Inferior parietal cortex (tissue), 1 donor: ENCODE measurements around the gene RAB10.
"Not testable (repeated sequence)": the region's sequence is repeated elsewhere in the genome, so short reads cannot be mapped to it uniquely, and the experiment has no call there.

Source experiments
- DNase-seq: peaks from one replicate; pipeline ENCODE4 v3.0.0-alpha.2; 2016; ENCODE audit errors: extremely low spot score

RAB10 gene

DNA sequence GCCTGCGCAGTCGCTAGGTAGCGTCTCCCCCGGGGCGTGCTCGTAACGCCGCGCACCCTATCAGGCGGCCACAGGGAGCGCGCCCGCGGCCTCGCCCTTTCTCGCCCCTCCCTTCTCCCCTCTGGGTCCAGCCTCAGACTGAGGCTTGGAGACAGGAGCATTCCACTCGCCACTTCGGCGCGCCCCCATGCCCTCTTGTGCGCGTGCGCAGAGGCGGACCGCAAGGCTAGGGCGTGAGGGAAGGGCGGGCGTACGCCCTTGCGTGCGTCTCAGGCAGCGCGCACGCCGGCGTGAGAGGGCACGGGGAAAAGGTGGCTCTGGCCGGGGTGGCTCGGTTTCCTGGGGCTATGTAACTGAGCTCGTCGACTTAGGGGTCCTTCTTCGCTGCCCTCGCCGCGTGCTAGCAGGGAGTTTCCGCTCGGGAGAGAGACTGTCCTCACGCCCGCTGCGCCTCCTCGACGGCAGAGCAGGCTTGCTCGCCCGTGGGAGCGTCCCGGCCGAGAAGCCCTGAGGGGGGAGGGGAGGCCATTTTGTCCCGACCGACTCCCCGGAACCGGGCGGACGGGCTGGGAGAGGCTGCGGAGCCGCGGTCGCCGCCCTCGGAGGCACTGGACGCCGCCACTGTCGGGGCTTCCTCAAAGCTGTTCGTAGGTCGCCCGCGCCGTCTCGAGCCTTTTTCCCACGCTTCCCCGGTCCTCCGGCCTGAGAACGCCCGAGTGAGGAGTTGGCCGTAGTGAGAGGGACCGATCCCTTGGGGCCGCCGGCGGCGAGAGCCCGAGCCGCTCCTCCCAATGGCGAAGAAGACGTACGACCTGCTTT lies at the start of gene RAB10:
TSS of gene RAB10 (plus strand) at position 267 of the 819 bp plus-strand sequence. CDS start at position 792, 525 bp downstream.
- DNase-seq = peak; percentile 99

DNA sequence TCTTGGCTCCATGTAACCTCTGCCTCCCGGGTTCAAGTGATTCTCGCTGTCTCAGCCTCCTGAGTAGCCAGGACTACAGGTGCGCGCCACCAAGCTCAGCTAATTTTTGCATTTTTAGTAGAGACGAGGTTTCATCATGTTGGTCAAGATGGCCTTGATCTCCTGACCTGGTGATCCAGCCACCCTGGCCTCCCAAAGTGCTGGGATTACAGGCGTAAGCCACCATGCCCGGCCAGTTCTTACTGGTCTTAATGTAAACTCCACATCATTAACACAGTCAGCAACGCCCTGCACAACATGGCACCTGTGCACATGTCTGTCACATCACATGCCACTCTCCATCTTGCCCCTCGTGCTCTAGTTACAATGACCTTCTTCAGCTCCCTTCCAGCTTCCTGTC lies 45.8 kb upstream of the RAB10 start:
- no peak for DNase-seq

DNA sequence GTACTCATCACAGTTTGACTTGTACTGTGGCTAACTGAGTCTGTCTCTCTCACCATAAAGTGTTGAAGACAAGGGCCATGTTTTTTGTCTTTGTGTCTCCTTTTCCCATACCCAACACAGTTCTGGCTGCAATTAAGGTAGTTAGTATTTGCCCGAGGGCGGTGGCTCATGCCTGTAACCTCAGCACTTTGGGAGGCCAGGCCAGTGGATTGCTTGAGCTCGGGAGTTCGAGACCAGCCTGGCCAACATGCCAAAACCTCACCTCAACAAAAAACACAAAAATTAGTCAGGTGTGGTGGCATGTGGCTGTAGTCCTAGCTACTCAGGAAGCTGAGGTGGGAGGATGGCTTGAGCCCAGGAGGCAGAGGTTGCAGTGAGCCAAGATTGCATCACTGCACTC lies 44.7 kb upstream of the RAB10 start:
- no peak for DNase-seq

DNA sequence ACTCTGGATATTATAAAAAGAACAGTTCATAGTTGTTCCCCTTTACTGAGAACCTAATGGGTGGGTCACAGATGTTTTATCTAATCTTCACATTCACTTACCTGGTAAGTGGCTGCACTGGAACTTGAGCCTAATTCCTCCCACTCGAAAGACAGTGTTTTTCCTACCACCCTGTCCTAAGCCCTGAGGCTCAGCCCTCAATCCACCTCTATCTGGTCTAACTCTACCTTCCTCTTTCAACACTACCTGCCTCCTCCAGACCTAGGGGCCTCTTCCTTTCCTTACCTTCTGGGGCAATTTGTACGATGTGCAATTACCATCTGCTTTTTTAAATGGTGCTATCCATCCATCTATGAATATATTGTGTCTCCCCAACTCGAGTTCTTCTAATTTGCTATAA lies 41.9 kb upstream of the RAB10 start:
- no peak for DNase-seq

DNA sequence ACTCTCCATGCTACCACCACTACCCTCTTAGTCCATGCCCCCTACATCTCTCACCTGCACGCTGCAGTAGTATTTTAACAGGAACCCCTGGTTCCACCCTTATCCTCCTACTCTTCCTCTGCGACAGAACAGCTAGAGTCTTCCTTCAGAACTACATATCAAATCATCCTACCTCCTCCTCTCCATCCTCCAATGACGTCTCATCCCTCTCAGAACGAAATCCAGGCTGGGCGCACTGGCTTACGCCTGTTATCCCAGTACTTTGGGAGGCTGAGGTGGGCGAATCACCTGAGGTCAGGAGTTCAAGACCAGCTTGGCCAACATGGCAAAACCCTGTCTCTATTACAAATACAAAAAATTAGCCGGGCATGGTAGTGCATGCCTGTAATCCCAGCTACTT lies 41.3 kb upstream of the RAB10 start:
- no peak for DNase-seq

DNA sequence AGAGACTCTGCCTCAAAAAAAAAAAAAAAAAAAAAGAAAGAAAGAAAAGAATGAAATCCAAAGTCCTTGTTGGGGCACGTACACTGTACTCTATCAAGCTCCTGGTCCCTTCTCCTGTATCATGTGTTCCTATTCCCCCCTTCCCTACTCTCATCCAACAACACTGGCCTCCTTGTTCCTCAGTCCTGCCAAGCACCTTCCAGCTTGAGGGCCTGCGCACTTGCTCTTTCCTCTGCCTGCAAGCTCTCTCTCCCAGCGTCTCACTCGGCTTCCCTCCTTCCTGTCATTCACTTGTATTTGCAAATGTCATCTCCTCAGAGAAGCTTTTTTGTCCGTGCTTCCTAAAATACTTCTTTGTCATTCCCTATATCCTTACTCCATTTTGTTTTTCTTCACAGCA lies 40.8 kb upstream of the RAB10 start:
- DNase-seq = no peak

DNA sequence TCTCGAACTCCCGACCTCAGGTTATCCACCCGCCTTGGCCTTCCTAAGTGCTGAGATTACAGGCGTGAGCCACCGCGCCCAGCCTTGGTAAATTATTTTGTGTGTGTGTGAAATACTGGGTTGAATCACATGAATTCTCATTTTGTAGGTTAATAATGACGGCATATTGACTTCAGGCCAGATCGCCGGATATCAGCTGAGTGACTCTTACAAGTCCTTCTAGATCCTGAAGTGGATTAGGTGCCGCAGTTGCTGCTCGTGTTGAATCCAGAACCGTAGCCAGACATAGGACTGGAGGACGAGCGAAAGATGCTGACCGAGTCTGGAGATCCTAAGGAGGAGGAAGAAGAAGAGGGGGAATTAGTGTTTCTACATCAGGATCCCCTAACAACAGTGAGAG lies 39.4 kb upstream of the RAB10 start:
- no peak for DNase-seq

DNA sequence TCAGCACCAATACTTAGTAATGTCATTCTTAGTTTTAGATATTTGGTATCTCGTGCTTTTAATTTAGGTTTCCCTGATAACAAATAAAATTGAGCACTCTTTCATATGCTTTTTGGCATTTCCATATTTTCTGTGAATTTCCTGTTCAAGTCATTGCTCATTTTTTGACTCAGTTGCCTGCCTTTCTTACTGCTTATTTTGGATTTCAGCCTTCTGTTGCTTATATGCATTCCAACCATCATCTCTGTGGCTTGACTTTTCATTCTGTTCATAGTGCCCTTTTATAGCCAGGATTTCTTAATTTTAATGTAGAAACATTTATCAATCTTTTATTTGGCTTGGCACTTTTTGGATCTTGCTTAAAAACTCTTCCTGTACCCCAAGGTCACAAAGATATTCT lies 37.0 kb upstream of the RAB10 start:
- DNase-seq = no peak

DNA sequence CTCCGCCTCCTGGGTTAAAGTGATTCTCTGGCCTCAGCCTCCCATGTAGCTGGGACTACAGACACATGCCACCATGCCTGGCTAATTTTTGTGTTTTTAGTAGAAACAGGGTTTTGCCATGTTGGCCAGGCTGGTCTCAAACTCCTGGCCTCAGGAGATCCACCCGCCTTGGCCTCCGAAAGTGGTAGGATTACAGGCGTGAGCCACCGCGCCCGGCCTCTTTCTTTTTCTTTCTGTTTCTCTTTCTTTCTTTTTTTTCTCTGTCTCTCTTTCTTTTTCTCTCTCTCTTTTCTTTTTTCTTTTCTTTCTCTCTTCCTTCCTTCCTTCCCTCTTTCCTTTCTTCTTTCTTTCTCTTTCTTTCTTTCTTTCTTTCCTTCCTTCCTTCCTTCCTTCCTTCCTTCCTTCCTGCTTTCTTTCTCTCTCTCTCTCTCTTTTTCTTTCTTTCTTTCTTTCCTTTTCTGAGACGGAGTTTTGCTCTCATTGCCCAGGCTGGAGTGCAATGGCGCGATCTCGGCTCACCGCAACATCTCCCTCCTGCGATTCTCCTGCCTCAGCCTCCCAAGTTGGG lies 35.0 kb upstream of the RAB10 start:
- DNase-seq = not testable (repeated sequence)

DNA sequence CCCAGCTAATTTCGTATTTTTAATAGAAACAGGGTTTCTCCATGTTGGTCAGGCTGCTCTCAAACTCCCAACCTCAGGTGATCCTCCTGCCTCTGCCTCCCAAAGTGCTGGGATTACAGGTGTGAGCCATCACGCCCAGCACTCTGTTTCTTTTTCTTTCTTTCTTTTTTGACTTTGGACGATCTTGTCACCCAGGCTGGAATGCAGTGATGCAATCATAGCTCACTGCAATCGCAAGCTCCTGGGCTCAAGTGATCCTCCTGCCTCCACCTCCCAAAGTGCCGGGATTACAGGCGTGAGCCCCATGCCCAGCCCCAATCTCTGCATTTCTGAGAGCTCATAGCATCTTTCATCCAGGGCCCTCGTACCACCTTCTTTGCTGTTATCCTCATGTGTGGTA lies 34.5 kb upstream of the RAB10 start:
- not testable (repeated sequence) for DNase-seq

DNA sequence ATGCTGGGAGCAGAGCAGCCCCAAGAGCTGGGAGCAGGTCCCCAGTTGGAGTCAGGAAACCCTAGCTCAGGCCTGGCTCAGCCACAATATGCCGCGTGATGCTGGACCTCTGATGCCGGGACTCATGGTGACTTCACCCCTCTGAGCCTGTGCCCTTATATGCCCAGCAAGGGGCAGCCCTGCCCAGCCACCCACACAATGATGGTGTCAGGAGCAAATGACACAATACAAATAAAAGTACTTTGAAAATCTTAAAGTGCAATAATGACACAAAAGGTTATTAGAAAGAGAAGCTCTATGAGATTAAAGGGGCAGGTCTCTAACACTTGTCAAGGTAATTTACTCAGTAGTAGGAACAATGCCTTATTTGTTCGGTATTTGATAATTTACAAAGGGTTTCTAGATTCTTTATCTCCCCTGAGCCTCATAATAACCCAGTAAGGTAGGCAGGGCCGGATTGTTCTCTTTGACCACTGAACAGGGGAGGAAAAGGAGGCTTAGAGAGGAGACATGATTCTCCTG lies 33.3 kb upstream of the RAB10 start:
- DNase-seq = no peak

DNA sequence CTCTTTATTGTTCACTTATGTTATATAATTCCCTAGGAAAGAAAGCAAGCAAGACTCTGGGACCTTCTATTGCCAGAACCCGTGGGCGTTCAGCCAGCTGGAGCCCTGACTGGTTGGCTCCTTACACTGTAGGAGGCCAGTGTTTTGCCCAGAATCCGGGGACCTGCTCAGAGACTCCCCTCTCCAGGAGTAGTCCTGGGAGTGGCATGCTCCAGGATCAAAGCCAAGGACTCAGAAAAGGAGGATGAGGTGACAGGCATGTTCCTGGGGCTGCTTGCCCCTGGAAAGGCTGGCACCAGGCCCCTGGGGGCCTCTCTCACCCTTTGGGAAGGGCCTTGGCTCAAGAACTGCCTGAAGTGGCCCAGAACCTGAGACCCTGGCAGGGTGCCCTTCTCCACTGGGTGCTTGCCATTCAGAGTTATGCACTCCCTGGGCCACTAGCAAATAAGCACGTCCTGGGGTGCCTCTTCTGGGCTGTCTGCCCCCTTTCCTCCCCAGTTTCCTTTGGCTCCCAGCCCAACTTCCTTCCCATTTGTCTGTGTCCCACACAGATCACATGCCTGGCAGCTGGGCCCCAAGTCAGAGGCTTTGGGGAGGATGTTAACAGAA lies 32.0 kb upstream of the RAB10 start:
- peak; percentile 73 for DNase-seq

DNA sequence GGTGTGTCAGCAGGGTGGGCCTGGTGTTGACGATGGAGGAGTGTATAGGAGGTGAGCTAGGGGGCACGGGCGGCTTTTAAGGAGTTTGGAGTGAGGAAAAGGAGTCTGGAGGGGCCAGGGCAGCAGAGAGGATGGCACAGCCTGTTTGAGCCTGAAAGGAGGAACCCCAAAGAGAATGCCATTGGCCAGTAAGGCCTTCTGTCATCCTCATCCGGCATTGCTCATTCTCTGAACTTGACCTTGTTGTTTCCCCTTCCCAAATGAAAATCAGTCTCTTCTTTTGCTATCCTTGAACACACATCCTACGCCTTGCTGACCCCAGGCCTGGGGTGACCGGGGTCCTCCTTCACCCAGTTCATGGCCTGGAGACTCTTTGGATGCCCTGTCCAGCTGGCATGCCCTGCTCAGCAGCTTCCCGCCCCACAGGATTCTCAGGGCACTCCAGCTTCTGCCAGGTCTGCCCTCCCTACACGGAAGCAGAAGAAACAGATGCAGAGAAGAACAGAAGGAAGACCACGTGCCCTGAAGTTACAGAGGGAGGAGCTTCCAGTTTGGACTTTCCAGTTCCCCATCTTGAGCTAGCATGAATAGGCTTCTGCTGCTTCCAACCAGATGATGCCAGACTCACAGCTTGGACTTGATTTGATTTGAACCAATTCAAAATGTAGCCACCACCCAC lies 31.1 kb upstream of the RAB10 start:
- no peak for DNase-seq

DNA sequence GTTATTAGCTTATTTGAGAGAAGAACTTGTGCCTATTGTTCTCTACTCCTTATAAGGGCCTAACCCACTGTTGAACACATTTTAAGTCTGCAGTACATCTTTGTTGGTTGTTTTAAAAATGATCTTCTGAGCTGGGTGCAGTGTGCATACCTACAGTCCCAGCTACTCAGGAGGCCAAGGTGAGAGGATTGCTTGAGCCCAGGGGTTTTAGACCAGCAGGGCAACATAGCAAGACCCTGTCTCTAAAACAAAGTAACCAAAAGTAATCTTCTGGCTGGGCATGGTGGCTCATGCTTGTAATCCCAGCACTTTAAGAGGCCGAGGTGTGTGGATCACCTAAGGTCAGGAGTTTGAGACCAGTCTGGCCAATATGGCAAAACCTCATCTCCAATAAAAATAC lies 25.8 kb upstream of the RAB10 start:
- DNase-seq = no peak

DNA sequence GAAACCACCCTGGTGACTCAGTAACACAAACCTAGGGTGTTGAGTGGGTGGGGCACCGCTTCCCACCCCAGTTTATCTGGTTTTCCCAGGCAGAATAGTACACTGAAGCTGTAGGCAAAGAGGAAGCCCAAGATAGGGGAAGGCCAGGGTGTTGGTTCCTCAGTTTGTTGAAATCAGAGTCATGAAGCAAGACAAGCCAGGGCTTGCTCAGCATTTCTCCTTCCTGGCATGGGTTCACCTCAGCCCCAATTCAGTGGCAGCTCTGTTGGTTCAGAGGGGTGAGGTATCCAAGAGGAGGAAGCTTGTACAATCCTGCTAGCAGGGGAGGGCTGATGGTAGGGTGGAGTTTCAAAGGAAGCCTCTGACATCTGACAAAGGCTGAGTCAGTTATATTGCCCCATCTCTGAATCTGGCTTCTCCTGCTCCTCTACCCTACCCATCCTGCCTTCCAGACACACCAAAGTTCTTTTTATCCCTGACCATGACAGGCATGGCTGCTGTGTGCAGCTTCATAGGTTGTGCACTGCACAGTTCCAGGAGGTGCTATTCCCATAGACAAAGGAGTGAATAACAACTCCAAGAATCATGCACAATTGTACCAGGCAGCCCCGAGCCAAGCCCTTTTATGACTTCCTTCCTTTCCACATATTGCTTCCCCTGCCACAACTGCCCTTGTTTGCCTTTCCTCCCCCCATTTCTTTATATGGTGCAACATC lies 24.9 kb upstream of the RAB10 start:
- no peak for DNase-seq

DNA sequence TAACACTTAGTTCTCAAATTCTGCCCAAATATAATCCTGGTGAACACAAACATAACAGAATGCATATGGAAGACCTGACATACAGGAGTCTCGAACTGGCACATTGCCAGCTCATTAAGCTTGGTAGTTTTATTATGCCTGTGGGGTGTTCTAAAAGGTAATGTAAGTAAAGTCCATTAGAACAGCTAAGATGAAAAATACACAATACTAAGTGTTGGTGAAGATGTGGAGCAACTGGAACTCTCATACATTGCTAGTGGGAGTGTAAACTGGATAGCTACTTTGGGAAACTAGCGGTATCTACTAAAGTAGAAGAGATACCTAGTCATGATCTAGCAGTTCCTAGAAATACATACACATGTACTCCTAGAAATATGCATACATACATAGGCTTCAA lies 24.3 kb upstream of the RAB10 start:
- DNase-seq = no peak

DNA sequence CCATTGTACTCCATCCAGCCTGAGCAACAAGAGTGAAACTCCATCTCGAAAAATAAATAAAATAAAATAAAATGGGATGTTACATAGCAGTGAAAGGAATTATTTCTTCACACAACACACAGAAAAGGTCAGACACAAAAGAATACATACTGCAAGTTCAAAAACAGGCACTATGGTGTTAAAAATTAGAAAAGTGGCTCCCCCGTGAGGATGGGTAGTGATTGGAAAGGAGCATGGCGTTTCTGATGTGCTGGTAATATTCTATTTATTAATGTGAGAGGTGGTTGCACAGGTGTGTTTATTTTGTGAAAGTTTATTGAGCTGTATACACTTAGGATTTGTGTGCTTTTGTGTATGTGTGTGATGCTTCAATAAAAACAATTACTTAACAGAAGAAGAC lies 22.9 kb upstream of the RAB10 start:
- DNase-seq = no peak

DNA sequence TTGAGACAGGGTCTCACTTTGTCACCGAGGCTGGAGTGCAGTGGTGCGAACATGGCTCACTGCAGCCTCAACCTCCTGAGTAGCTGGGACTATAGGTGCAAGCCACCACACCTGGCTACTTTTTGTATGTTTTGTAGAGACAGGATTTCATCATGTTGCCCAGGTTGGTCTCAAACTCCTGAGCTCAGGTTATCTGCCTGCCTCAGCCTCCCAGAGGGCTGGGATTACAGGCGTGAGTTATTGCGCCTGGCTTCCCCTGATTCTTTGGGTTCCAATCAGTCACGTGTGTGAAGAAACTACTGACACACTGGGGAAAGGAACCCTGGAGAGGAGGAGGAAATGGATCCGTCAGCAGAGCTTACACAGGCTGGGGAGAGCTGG lies 22.3 kb upstream of the RAB10 start:
- DNase-seq = no peak

DNA sequence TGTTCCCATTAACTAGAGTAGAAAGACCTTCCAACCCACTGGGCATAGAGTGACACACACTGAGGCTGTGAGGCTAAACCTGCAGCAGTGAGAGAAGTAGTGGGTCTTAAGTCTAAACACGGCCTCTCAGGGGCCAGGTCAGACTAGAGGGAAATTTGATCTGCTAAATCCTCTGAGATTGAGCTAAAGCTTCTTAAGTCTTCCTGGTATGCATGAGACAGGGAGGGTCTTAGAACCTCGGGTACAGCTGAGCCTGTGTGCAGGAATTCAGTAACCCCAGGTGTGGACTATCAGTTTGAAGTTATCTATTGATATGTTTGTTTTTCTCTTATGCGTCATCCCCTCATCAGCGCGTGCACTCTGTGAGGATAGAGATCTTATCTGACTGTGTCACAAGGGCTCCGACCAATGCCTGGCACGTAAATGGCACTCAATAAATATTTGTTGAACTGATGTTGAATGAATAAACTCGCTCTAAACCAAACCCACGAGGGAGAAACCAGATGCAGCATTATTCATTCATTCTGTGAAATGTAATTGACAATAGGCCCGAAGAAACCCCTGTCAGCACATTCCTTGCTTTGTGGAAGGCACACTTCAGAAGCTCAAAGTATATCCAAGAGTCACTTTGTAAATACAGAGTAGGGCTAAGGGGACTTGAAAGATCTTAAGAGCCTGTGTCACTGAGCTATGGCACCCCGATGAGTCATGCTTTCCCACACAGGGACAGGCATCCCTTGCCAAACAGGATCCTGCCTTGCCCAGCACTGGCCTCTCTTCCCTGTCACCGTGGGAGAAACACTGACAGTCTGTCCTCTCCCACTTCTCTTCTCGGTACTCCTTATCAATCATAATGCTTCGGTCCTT lies 21.7 kb upstream of the RAB10 start:
- no peak for DNase-seq

DNA sequence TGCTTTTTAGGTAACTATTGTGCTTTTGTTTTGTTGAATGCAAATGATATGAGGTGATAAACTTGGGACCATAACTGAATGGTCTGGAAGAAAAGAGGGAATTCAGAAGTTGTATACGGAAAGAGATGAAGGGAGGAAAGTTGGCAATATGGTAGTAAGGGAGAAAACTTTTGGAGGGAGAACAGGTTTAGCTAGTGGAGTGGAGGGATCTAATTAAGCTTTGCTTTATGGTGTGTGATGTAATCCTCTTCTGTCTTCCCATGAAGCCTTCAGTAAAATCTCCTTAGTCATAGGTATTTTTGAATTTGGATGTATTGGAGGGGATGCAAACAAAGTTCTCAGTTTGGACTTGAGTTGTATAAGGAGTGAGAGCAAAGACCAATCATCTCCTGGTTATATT lies 20.2 kb upstream of the RAB10 start:
- DNase-seq = no peak
